Measurements from ENCODE around the gene ZDHHC7. TPM values are rescaled to one million over a fixed set of nuclear protein-coding genes. Genes with fewer than 3 reads are reported as not detected.

Gene ZDHHC7
- total and polyA plus RNA-seq, 2 experiments from 2014 or later: 39.9 to 95.2 TPM

DNA sequence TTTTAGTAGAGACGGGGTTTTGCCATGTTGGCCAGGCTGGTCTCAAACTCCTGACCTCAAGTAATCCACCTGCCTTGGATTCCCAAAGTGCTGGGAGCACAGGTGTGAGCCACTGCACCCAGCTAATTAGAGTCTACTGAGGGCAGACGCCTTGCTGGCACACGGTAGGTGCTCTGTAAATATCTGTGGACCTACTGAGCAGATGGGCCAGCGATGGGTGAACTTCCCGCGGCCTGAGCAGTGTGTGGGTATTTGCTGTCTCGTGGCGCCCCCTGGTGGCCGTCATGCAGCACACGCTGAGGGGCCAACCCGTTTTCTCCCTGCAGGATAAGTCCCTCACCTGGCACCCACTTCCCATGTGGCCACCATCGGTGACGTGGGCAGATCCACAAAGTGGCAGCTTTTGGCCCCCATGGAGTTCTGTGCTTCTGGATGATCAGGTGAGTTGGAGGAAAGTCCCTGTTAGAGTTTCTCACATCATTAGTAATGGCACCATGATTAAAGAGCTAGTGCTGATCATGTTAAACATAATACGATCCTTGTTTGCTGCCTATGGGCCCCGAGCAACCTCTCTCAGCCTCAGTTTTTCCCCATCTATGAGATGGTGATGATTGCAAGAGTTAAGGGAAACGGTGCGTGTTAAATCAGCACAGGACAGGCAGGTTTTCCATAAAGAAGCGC, 40.7 kb downstream of the ZDHHC7 start:
- peak; percentile 80 for DNase-seq
- no peaks in the 10 kb centered on the region for H3K9me2 ChIP-seq (ENCODE audit: insufficient read depth)
- TF ChIP-seq EZH2phosphoT487 (IDR thresholded peaks at IDR 0.05; ENCODE audit: insufficient read depth, low read depth) (no peak), EZH2 (IDR thresholded peaks at IDR 0.05; ENCODE audit: insufficient read depth, poor library complexity, severe bottlenecking) (no peak)
- WGBS, 2 experiments (ENCODE audit: low coverage in 1 of 2, low lambda C conversion rate in 2 of 2, missing lambda C conversion rate in 2 of 2): 23 to 26% methylated on average over 15 to 18 of the region's 18 CpGs
- H3K4me2 ChIP-seq (ENCODE audit: unreplicated experiment): no peak overlapping the region
- no peaks in the 10 kb centered on the region for H3K9me3 ChIP-seq (ENCODE audit: low read depth)
- no peak overlapping the region for H3K4me3 ChIP-seq
- no peaks in the 10 kb centered on the region for H3K27me3 ChIP-seq (replicated peaks; ENCODE audit: insufficient read depth)
- H3K27ac ChIP-seq: no peak overlapping the region
- in situ Hi-C loops (cut with MboI): no loop called here
- H3K36me3 ChIP-seq (ENCODE audit: low read depth): peaks cover 15% of the 10 kb centered on the region; the same call in 1 of the 2 replicates
- H3K4me1 ChIP-seq (ENCODE audit: insufficient read depth): peaks cover 15% of the 10 kb centered on the region
- H2AFZ ChIP-seq: no peak overlapping the region
- no peaks in the 10 kb centered on the region for H4K20me1 ChIP-seq (ENCODE audit: insufficient read depth)
- H3K79me2 ChIP-seq (ENCODE audit: insufficient read depth): no peaks in the 10 kb centered on the region
- H3F3A ChIP-seq (ENCODE audit: insufficient read depth): peaks cover 10% of the 10 kb centered on the region; the same call in 1 of the 2 replicates
- no peak overlapping the region for H3K9ac ChIP-seq

- TF ChIP-seq EZH2phosphoT487 (IDR thresholded peaks at IDR 0.05; ENCODE audit: insufficient read depth, low read depth): no peak
- TF ChIP-seq EZH2 (IDR thresholded peaks at IDR 0.05; ENCODE audit: insufficient read depth, poor library complexity, severe bottlenecking): no peak
- peaks cover 7% of the 10 kb centered on the region for H3K4me1 ChIP-seq (ENCODE audit: insufficient read depth)
- no peaks in the 10 kb centered on the region for H3K79me2 ChIP-seq (ENCODE audit: insufficient read depth)
- H3K27ac ChIP-seq: no peak overlapping the region
- no peak overlapping the region for H2AFZ ChIP-seq
- no peak for DNase-seq
- H3K9ac ChIP-seq: no peak overlapping the region
- in situ Hi-C loops (cut with MboI): loop anchor here (10.0 kb wide), 1 partner anchor 213 kb away; no protein-coding TSS in a partner anchor
- H3F3A ChIP-seq (ENCODE audit: insufficient read depth): no peaks in the 10 kb centered on the region
- no peaks in the 10 kb centered on the region for H3K36me3 ChIP-seq (ENCODE audit: low read depth)
- H3K9me2 ChIP-seq (ENCODE audit: insufficient read depth): no peaks in the 10 kb centered on the region
- WGBS, 2 experiments (ENCODE audit: low coverage in 1 of 2, low lambda C conversion rate in 2 of 2, missing lambda C conversion rate in 2 of 2): 62 to 68% methylated on average over 15 to 16 of the region's 16 CpGs
- H4K20me1 ChIP-seq (ENCODE audit: insufficient read depth): no peaks in the 10 kb centered on the region
- no peak overlapping the region for H3K4me2 ChIP-seq (ENCODE audit: unreplicated experiment)
- H3K4me3 ChIP-seq: no peak overlapping the region
- H3K9me3 ChIP-seq (ENCODE audit: low read depth): no peaks in the 10 kb centered on the region
- no peaks in the 10 kb centered on the region for H3K27me3 ChIP-seq (replicated peaks; ENCODE audit: insufficient read depth)
Measured at GRCh38 chr16:84967828-84968227, 43.5 kb downstream of the ZDHHC7 start.

- H3K27me3 ChIP-seq (replicated peaks; ENCODE audit: insufficient read depth): no peaks in the 10 kb centered on the region
- no peaks in the 10 kb centered on the region for H3K9me2 ChIP-seq (ENCODE audit: insufficient read depth)
- in situ Hi-C loops (cut with MboI): loop anchor here (10.0 kb wide), 1 partner anchor 211 kb away; no protein-coding TSS in a partner anchor
- no peaks in the 10 kb centered on the region for H3K4me1 ChIP-seq (ENCODE audit: insufficient read depth)
- H4K20me1 ChIP-seq (ENCODE audit: insufficient read depth): no peaks in the 10 kb centered on the region
- no peak overlapping the region for H2AFZ ChIP-seq
- DNase-seq: no peak
- H3F3A ChIP-seq (ENCODE audit: insufficient read depth): no peaks in the 10 kb centered on the region
- H3K79me2 ChIP-seq (ENCODE audit: insufficient read depth): no peaks in the 10 kb centered on the region
- H3K36me3 ChIP-seq (ENCODE audit: low read depth): no peaks in the 10 kb centered on the region
- H3K9me3 ChIP-seq (ENCODE audit: low read depth): no peaks in the 10 kb centered on the region
- no peak overlapping the region for H3K4me2 ChIP-seq (ENCODE audit: unreplicated experiment)
- no peak overlapping the region for H3K4me3 ChIP-seq
- H3K9ac ChIP-seq: no peak overlapping the region
- no peak overlapping the region for H3K27ac ChIP-seq
- TF ChIP-seq EZH2phosphoT487 (IDR thresholded peaks at IDR 0.05; ENCODE audit: insufficient read depth, low read depth): no peak
- TF ChIP-seq EZH2 (IDR thresholded peaks at IDR 0.05; ENCODE audit: insufficient read depth, poor library complexity, severe bottlenecking): no peak
- WGBS, 2 experiments (ENCODE audit: low coverage in 1 of 2, low lambda C conversion rate in 2 of 2, missing lambda C conversion rate in 2 of 2): 90 to 96% methylated on average over 34 to 43 of the region's 43 CpGs
Measured at GRCh38 chr16:84965428-84966415, 45.6 kb downstream of the ZDHHC7 start.

DNA sequence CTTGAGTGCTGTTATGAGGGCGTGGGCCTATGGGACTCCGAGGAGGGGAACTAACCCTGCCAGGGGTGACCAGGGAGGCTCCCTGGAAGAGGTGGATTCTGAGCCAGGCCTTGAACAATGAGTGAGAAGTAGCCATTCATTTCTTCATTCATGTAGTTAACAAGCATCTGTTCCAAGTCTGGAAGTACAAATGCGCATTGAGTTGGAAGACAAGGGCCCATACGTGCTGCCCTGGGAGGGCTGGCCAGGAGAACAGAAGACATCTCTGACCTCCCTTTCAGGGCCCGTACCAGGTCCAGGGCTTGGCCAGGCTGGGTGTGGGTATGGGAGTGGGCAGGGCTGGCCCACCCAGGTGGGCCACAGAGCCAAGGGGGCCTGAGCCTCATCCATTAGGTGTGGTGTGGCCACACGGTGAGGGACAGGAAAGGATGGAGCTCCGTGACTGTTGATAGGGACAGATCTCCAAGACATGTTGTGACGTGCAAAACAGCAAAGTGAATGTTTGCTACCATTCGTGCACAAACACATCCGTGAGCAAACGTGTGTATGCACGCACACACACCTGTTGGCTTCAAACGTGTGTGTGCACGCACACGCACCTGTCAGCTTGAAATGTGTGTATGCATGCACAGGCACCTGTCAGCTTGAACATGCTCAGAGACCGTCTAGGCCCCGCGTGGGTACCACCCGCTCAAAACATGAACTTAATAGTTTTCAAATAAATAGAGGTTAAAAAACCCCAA, 46.8 kb downstream of the ZDHHC7 start:
- no peak for DNase-seq
- in situ Hi-C loops (cut with MboI): loop anchor here (10.0 kb wide), 1 partner anchor 210 kb away; no protein-coding TSS in a partner anchor
- Histone ChIP-seq H2AFZ (no peak overlapping the region), H3K9me3 (ENCODE audit: low read depth) (no peaks in the 10 kb centered on the region), H3K4me2 (ENCODE audit: unreplicated experiment) (no peak overlapping the region), H3K4me1 (ENCODE audit: insufficient read depth) (no peaks in the 10 kb centered on the region), H3K27me3 (replicated peaks; ENCODE audit: insufficient read depth) (no peaks in the 10 kb centered on the region), H3K79me2 (ENCODE audit: insufficient read depth) (no peaks in the 10 kb centered on the region), H3F3A (ENCODE audit: insufficient read depth) (no peaks in the 10 kb centered on the region), H3K4me3 (no peak overlapping the region), H3K36me3 (ENCODE audit: low read depth) (no peaks in the 10 kb centered on the region), H4K20me1 (ENCODE audit: insufficient read depth) (no peaks in the 10 kb centered on the region), H3K27ac (no peak overlapping the region), H3K9me2 (ENCODE audit: insufficient read depth) (no peaks in the 10 kb centered on the region), H3K9ac (no peak overlapping the region)
- WGBS, 2 experiments (ENCODE audit: low coverage in 1 of 2, low lambda C conversion rate in 2 of 2, missing lambda C conversion rate in 2 of 2): 93 to 94% methylated on average over 19 of the region's 19 CpGs
- TF ChIP-seq EZH2 (IDR thresholded peaks at IDR 0.05; ENCODE audit: insufficient read depth, poor library complexity, severe bottlenecking): no peak
- no peak for TF ChIP-seq EZH2phosphoT487 (IDR thresholded peaks at IDR 0.05; ENCODE audit: insufficient read depth, low read depth)
